Activated naive CD8-positive, alpha-beta T cell treated with anti-CD3 and anti-CD28 coated beads for 36 hours (primary cell): ENCODE measurements around the gene HDHD5. TPM values are rescaled to one million over a fixed set of nuclear protein-coding genes. Genes with fewer than 3 reads are reported as not detected.

Source experiments
- DNase-seq: peaks from one replicate; pipeline ENCODE4 v3.0.0; 2021
- H3K27ac Mint-ChIP-seq: one replicate; pipeline ENCODE4 v1.8.0; 2022; ENCODE audit warnings: mild to moderate bottlenecking, moderate library complexity, mixed read lengths
- H3K27me3 Mint-ChIP-seq: one replicate; pipeline ENCODE4 v1.8.0; 2022; ENCODE audit warnings: mild to moderate bottlenecking, mixed read lengths
- H3K36me3 Mint-ChIP-seq: one replicate; pipeline ENCODE4 v1.8.0; 2021; ENCODE audit warnings: mild to moderate bottlenecking, mixed read lengths
- H3K4me1 Mint-ChIP-seq: one replicate; pipeline ENCODE4 v1.8.0; 2021; ENCODE audit warnings: mixed read lengths
- H3K4me3 Mint-ChIP-seq: one replicate; pipeline ENCODE4 v1.8.0; 2022; ENCODE audit warnings: mild to moderate bottlenecking, moderate library complexity, mixed read lengths
- H3K9me3 Mint-ChIP-seq: one replicate; pipeline ENCODE4 v1.8.0; 2022; ENCODE audit warnings: mixed read lengths
- total RNA-seq, 2 experiments: library from RNA; stranded (reverse); gene quantifications; one replicate each; pipeline ENCODE4 v1.2.3, GENCODE V29; 2021

HDHD5 gene
- total RNA-seq, 2 experiments from 2014 or later, result 54.9 to 64.8 TPM

DNA sequence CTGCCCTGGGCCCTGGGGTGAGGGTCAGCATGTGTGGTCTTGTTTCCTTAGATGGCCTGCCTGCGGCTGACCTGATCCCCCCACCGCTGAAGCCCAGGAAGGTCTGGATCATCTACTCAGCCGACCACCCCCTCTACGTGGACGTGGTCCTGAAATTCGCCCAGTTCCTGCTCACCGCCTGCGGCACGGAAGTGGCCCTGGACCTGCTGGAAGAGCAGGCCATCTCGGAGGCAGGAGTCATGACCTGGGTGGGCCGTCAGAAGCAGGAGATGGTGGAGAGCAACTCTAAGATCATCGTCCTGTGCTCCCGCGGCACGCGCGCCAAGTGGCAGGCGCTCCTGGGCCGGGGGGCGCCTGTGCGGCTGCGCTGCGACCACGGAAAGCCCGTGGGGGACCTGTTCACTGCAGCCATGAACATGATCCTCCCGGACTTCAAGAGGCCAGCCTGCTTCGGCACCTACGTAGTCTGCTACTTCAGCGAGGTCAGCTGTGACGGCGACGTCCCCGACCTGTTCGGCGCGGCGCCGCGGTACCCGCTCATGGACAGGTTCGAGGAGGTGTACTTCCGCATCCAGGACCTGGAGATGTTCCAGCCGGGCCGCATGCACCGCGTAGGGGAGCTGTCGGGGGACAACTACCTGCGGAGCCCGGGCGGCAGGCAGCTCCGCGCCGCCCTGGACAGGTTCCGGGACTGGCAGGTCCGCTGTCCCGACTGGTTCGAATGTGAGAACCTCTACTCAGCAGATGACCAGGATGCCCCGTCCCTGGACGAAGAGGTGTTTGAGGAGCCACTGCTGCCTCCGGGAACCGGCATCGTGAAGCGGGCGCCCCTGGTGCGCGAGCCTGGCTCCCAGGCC, 50.6 kb downstream of the HDHD5 start:
- Mint-ChIP-seq H3K4me3 (no peak overlapping the region), H3K9me3 (no peaks in the 10 kb centered on the region), H3K36me3 (peaks cover 11% of the 10 kb centered on the region), H3K27ac (no peak overlapping the region), H3K27me3 (no peaks in the 10 kb centered on the region), H3K4me1 (peaks cover 44% of the 10 kb centered on the region)
- no peak for DNase-seq

GRCh38 chr22:17107547-17107810, 51.6 kb downstream of the HDHD5 start:
- H3K9me3 Mint-ChIP-seq, result no peaks in the 10 kb centered on the region
- H3K27ac Mint-ChIP-seq, result peak overlapping the region; percentile 84
- H3K4me3 Mint-ChIP-seq, result no peak overlapping the region
- H3K27me3 Mint-ChIP-seq, result no peaks in the 10 kb centered on the region
- H3K36me3 Mint-ChIP-seq, result peaks cover 16% of the 10 kb centered on the region
- H3K4me1 Mint-ChIP-seq, result peaks cover 47% of the 10 kb centered on the region
- no peak for DNase-seq

GRCh38 chr22:17106785-17107546, 52.1 kb downstream of the HDHD5 start:
- Mint-ChIP-seq H3K27ac (peak overlapping the region; percentile 84), H3K4me3 (peak overlapping the region; percentile 65), H3K27me3 (no peaks in the 10 kb centered on the region), H3K9me3 (no peaks in the 10 kb centered on the region), H3K4me1 (peaks cover 49% of the 10 kb centered on the region), H3K36me3 (peaks cover 22% of the 10 kb centered on the region)
- peak; percentile 57 for DNase-seq

GRCh38 chr22:17106161-17106784, 52.8 kb downstream of the HDHD5 start:
- peaks cover 29% of the 10 kb centered on the region for H3K36me3 Mint-ChIP-seq

GRCh38 chr22:17105143-17106129, 53.6 kb downstream of the HDHD5 start:
- peaks cover 53% of the 10 kb centered on the region for H3K4me1 Mint-ChIP-seq
- no peaks in the 10 kb centered on the region for H3K9me3 Mint-ChIP-seq
- DNase-seq, result no peak
- peaks cover 35% of the 10 kb centered on the region for H3K36me3 Mint-ChIP-seq
- H3K27ac Mint-ChIP-seq, result peak overlapping the region; percentile 45
- H3K4me3 Mint-ChIP-seq, result no peak overlapping the region
- H3K27me3 Mint-ChIP-seq, result no peaks in the 10 kb centered on the region

More at GRCh38 chr22:17106161-17106784, 52.8 kb downstream of the HDHD5 start:
- H3K9me3 Mint-ChIP-seq, result no peaks in the 10 kb centered on the region
- H3K4me1 Mint-ChIP-seq, result peaks cover 50% of the 10 kb centered on the region
- H3K4me3 Mint-ChIP-seq, result peak overlapping the region; percentile 65
- peak overlapping the region; percentile 84 for H3K27ac Mint-ChIP-seq
- H3K27me3 Mint-ChIP-seq, result no peaks in the 10 kb centered on the region
- peak; percentile 22 for DNase-seq

GRCh38 chr22:17104336-17104935, 54.6 kb downstream of the HDHD5 start:
- no peaks in the 10 kb centered on the region for H3K27me3 Mint-ChIP-seq
- H3K27ac Mint-ChIP-seq, result no peak overlapping the region
- peaks cover 55% of the 10 kb centered on the region for H3K4me1 Mint-ChIP-seq
- no peak overlapping the region for H3K4me3 Mint-ChIP-seq
- no peaks in the 10 kb centered on the region for H3K9me3 Mint-ChIP-seq
- H3K36me3 Mint-ChIP-seq, result peaks cover 40% of the 10 kb centered on the region
- DNase-seq, result no peak

DNA sequence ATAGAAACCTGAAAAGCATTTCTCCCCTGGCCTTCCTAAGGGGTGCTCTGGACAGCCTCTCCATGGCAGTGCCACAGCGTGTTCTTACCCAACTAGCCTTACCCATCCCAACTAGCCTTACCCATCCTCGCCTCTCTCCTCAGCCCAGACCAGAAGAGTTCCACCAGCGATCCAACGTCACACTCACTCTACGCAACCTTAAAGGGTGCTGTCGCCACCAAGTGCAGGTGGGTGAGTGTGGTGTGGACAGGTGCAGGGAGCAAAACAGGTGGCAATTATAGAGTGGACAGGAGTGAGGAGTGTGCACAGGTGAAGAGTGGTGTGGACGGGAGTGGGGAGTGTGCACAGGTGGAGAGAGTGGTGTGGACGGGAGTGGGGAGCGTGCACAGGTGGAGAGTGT, 55.7 kb downstream of the HDHD5 start:
- H3K27me3 Mint-ChIP-seq, result no peaks in the 10 kb centered on the region
- no peak for DNase-seq
- H3K9me3 Mint-ChIP-seq, result no peaks in the 10 kb centered on the region
- peaks cover 66% of the 10 kb centered on the region for H3K4me1 Mint-ChIP-seq
- H3K27ac Mint-ChIP-seq, result no peak overlapping the region
- H3K4me3 Mint-ChIP-seq, result no peak overlapping the region
- H3K36me3 Mint-ChIP-seq, result peaks cover 46% of the 10 kb centered on the region

GRCh38 chr22:17102297-17102667, 56.8 kb downstream of the HDHD5 start:
- Mint-ChIP-seq H3K4me1 (peaks cover 70% of the 10 kb centered on the region), H3K36me3 (peaks cover 50% of the 10 kb centered on the region), H3K27me3 (no peaks in the 10 kb centered on the region), H3K4me3 (no peak overlapping the region), H3K9me3 (no peaks in the 10 kb centered on the region), H3K27ac (peak overlapping the region; percentile 70)
- DNase-seq, result no peak

- DNase-seq, result no peak
- H3K27me3 Mint-ChIP-seq, result no peaks in the 10 kb centered on the region
- H3K36me3 Mint-ChIP-seq, result peaks cover 50% of the 10 kb centered on the region
- peaks cover 68% of the 10 kb centered on the region for H3K4me1 Mint-ChIP-seq
- peak overlapping the region; percentile 70 for H3K27ac Mint-ChIP-seq
- H3K4me3 Mint-ChIP-seq, result no peak overlapping the region
- H3K9me3 Mint-ChIP-seq, result no peaks in the 10 kb centered on the region
Observed at GRCh38 chr22:17101475-17102296, 57.4 kb downstream of the HDHD5 start.

- no peaks in the 10 kb centered on the region for H3K9me3 Mint-ChIP-seq
- no peak for DNase-seq
- H3K27ac Mint-ChIP-seq, result no peak overlapping the region
- H3K36me3 Mint-ChIP-seq, result peaks cover 50% of the 10 kb centered on the region
- H3K4me1 Mint-ChIP-seq, result peaks cover 66% of the 10 kb centered on the region
- H3K27me3 Mint-ChIP-seq, result no peaks in the 10 kb centered on the region
- H3K4me3 Mint-ChIP-seq, result no peak overlapping the region
Observed at GRCh38 chr22:17100621-17101020, 58.5 kb downstream of the HDHD5 start.

GRCh38 chr22:17098379-17098819, 60.7 kb downstream of the HDHD5 start:
- H3K36me3 Mint-ChIP-seq, result peaks cover 43% of the 10 kb centered on the region
- no peak for DNase-seq
- H3K27me3 Mint-ChIP-seq, result no peaks in the 10 kb centered on the region
- peaks cover 70% of the 10 kb centered on the region for H3K4me1 Mint-ChIP-seq
- H3K27ac Mint-ChIP-seq, result peak overlapping the region; percentile 47
- peak overlapping the region; percentile 11 for H3K4me3 Mint-ChIP-seq
- H3K9me3 Mint-ChIP-seq, result no peaks in the 10 kb centered on the region

DNA sequence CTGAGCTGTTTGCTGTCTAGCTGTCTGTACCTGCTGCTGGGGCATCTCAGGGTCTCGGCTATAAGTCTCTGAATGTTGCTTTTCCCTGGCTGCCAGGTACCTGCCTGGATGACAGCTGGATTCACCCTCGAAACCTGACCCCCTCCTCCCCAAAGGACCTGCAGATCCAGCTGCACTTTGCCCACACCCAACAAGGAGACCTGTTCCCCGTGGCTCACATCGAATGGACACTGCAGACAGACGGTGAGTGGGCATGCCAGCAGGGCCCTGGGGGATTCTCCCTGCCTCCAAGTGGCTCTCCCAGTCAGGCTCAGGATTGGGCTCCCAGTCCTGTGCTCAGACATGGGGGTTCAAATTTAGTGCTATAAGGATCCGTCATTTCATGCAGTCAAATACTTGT, 61.4 kb downstream of the HDHD5 start:
- no peak overlapping the region for H3K4me3 Mint-ChIP-seq
- no peak for DNase-seq
- H3K36me3 Mint-ChIP-seq, result peaks cover 39% of the 10 kb centered on the region
- peak overlapping the region; percentile 47 for H3K27ac Mint-ChIP-seq
- peaks cover 76% of the 10 kb centered on the region for H3K4me1 Mint-ChIP-seq
- no peaks in the 10 kb centered on the region for H3K27me3 Mint-ChIP-seq
- H3K9me3 Mint-ChIP-seq, result no peaks in the 10 kb centered on the region

DNA sequence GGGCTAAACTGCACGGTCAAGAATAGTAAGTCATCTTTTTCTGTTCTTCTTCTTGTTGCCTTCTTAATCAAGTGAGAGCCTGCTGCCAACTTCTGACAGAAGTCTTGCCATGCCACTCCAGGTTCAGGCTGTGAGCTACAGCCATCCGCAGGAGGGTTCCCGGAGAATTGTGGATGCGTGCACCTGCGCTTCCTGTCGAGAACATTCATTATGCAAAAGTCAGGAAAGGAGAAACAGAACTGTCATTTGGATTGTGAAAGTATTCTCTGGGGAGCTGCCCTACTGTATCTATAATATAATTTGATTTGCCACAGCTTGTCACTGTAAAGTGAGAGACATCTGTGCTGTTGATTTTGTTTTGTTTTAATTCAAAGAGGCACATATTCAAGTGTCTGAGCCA, 62.0 kb downstream of the HDHD5 start:
- Mint-ChIP-seq H3K27me3 (no peaks in the 10 kb centered on the region), H3K36me3 (peaks cover 34% of the 10 kb centered on the region), H3K4me1 (peaks cover 77% of the 10 kb centered on the region), H3K27ac (no peak overlapping the region), H3K4me3 (no peak overlapping the region), H3K9me3 (no peaks in the 10 kb centered on the region)
- no peak for DNase-seq
